Posterior vena cava (tissue), 2 donors: ENCODE results near the gene FOSL2. TPM values are rescaled to one million over a fixed set of nuclear protein-coding genes. Genes with fewer than 3 reads are reported as not detected.

ENCODE experiments used
- DNase-seq: peaks from one replicate; pipeline ENCODE4 v3.0.0-alpha.2; 2020; ENCODE audit warnings: low spot score
- intact Hi-C, 2 donors: fragments of 100-400 bp; cut with DNase I; formaldehyde crosslinking; loops; one replicate each; pipeline versions ENCODE4 v1.14.1 to v1.14.2; 2022 to 2023
- total RNA-seq, 2 donors: library from RNA; stranded (reverse); fragmentation: NEBNext Ultra II Directional; extraction: Animal tissue kit (Norgen Biotek cat#: 25700); gene quantifications; one replicate each; pipeline ENCODE4 v1.2.1, GENCODE V29; 2021
- donor health status: DM: yes; HTN: yes; CAD: no.
- donor health status: DM: yes; HTN: yes; CAD: no.

FOSL2 gene
- total RNA-seq, 2 donors from 2014 or later = 105 to 141 TPM

DNA sequence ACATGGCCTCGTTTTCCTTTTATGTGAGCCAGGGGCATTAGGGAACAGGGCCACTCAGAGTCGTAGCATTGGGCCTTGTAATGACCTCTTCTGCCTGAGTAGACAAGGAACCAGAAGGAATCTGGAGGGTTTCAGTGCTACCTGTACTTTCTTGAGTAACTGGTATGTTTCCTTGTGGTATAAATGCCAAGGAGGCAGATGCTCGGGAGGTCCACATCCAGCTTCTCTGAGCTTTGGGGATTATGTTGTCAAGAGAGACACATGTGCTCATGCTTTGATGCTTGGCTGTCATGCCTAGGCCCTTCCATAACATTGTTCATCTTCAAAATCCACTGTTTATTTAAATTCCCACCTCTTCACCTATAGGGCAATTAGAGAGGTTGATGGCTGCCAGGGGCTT lies 26.3 kb downstream of the FOSL2 start:
- no peak for DNase-seq
- intact Hi-C loops = no loop called here

DNA sequence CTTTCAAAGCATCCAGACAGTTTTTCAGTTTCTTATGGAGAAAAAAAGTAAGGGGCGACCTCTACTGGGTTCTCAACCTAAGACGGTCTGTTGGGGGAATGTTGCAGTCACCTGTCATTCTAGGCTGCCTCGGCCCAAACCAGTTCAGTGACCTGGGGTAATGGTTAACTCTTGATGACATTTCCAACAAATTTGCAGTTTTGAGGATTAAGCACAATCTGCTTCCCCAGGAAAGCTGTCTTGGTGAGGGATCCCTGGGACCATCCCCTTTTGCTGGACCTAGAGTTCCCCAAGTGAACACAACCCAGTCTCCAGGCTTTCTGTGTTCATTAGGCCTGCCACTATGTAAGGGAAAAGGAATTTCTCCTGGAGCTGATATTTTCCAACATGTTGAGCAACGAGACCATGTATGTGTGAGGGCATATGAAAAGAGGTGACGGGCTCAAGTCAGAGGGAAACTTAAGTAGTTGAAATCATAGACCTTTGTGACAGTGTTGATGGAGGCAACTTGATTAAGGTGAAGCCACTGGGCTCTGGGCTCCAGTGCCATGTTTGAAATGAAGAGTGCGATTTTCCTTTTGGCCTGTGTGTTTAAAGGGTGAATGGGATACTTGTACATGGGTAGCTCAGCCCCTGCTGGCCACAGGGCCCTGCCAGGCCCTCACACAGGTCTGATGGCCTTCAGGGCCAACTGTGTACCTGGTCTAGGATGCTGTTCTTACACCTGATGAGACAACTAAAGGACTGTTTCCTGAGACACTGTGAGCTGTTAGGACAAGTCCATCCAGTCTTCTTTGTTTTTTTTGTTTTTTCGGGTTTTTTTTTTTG lies 27.0 kb downstream of the FOSL2 start:
- peak; percentile 45 for DNase-seq
- intact Hi-C loops = no loop called here

DNA sequence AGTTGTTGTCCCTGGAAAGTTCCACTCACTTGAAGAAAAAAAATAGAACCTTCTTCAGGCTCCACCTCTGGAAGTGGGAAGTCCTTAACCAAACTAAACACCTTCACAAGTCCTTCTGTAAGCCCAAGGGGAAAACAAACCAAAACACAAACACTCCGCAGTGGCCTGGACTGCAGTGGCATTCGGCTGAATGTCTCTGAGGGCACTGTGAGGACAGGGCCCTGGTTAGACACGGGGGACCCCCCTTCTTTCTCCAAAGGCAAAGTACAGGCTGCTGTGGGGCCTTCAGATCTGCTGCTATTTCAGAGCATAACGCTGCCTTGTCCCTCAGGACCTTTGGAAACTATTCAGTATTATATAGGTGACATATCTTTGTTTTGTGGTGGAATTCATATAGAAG lies 28.1 kb downstream of the FOSL2 start:
- intact Hi-C loops = no loop called here
- DNase-seq = peak; percentile 23

DNA sequence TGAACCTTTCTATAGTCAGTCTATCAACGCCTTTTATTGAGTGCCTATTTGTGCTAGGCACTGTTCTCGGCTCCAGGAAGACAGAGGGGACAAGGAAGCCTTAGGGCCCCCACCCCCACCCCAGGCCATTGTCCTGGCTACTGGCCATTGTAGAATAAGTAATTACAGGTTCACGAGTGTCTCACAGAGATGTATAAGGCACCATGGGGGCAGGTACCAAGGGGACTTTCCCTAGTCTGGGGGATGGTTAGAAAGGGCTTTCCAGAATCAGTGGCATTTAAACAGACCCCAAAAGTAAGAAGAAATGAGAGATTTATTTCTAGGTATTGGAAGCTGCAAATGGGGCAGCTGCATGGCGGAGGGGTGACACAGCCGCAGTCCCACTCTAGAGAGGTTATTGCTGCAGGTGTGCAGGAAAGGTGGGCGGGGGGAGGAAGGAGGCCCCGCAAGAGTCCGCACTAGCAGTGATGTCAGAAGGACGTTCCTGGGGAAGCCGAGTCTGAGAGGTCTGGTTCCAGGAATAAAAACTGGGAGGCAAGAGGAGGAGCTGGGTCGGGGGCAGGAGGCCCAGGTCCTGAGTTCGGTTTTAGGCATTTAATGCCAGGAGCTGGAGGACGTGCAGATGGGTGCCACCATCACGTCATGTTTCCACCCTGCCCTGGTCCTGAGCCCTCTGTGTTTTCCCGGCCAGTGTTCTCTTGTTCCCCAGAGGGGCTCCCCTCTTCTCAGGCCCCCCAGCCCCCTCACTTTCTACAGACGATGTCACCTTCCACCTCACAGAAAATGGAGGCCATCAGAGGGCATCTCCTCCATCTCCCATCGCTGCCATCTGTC lies 30.5 kb downstream of the FOSL2 start:
- peak; percentile 64 for DNase-seq

GRCh38 chr2:28423856-28424605 lies 31.4 kb downstream of the FOSL2 start:
- intact Hi-C loops = no loop called here
- peak; percentile 76 for DNase-seq

More for the DNA sequence above, 30.5 kb downstream of the FOSL2 start:
- intact Hi-C loops = no loop called here

DNA sequence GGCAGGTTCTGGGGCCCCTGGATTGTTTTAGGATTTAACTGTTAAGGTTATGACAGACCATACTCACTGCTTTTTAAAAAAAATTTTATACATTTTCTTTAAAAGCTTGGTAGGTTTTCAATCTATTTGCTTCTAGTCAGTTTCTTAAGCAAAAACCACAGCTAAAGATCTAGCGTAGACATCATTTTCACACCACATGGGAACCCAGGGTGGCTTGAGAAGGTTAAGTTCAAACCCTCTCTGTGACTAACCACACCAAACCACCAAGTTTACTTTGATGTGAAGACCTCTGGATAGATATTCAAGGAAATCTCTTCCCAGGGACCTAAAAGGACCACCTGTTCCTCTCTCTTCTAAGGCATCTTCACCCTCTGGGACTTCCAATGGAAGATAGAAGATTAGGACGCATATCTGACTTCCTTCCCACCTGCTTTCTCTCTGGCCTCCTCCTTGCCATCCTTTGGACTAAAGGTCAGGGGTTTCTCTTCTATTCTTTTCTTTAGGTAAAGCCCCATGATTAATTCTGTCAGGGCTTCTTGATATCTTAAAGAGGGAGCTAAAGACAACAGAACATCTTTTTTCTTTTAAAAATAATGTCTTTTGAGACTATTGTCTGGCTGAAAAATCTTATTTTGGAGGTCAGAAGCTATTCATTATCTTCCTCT lies 32.3 kb downstream of the FOSL2 start:
- intact Hi-C loops = no loop called here
- DNase-seq = no peak

DNA sequence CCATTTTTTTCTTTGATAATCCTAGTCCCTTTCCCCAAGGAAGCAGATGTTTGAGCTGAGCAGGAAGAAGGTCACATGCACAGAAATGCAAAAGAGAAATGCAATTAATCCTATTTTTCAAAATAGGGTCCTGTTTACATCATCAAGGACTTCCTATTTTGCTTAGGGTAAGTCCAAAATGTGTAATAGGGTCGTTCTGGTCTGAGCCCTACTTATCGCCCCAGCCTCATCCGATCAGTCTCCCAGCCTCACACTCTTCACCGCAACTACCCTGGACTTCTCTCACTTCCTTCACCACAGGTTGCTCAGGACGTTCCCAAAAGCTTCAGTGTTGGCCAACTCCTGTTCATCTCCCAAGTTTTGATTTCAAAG lies 32.8 kb downstream of the FOSL2 start:
- DNase-seq = peak; percentile 12
- intact Hi-C loops = no loop called here

GRCh38 chr2:28427741-28428415 lies 35.2 kb downstream of the FOSL2 start:
- intact Hi-C loops = no loop called here
- DNase-seq = peak; percentile 52

GRCh38 chr2:28428486-28428885 lies 35.8 kb downstream of the FOSL2 start:
- no peak for DNase-seq

DNA sequence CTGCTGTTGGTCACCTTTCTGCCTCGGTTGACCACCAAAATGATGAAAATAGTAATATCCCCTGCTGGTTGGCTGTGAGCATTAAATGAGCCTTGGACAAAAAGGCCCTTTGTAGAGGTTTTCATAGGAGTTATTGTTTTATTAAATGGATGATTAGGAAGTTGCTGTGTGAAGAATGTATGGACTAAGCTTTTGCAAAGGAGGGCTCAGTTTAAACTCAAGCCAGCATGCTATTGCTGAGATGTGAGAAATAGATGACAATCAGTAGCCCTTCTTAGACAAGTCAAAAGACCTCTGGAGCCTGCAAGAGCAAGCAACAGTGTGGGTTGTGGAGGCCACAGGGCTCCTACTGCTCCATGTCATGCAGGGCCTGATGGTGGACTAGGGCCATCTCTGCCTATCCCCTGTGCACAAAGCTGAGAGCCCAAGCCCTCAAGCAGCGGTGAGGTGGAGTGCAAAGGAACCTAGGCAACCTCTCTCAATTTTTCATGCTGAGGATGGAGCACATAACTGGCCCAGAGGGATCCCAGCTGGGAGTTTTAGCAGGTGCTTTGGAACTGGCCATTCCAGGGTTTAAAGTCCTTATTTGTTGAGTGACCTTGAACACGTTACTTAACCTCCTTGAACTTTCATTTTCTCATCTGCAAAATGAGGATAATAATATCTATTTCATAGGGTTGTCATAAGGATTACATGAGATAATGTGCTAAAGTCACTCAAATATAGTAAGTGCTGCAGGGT lies 37.1 kb downstream of the FOSL2 start:
- DNase-seq = peak; percentile 44
- intact Hi-C loops = no loop called here

More at GRCh38 chr2:28428486-28428885, 35.8 kb downstream of the FOSL2 start:
- intact Hi-C loops = no loop called here

DNA sequence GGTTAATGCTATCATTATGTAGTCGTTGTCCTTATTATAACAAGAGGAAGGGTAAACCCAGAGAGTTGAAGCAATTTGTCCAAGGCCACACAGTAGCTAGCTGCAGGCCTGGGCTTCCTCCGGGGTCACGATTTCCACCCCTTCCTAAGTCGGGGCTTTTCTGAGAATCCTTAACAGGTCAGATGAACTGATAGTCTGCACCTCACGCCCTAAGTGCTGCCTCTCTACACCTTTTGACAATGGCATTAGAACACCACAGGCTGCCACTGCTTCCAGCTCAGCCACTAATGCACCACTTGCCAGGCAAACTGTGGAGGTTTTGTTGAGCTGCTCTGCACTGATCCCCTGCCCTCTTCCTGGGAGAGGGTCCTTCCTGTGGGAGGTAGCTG lies 37.7 kb downstream of the FOSL2 start:
- intact Hi-C loops = no loop called here
- peak; percentile 47 for DNase-seq

DNA sequence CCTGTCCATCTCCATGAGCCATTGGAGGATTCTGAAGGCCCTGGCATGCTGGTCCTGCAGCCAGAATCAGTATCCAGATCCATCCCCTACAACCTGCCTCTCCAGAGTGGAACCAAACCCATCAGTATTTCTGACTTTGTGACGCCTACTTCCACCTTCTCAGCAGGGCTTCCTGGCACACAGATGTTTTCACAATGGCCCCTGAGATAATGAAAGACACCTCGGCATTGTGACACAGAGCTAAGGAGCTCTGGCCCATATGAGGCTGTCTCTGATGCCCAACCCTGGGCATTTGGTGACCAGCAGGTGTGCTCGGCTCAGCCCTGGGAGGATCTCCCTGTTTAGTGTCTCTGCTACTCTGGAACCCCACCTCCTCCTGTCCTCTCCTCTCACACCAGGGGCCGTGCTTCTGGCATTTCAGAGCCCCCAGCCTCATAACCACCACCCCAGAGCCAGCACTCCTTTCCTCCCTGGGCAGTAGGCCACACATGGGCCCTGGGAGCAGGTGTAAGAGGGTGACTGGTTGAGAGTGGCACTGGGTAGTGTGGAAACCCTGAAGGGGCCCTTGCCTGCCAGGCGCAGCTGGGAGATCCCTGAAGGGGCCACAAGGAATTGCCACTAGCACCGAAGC lies 38.2 kb downstream of the FOSL2 start:
- intact Hi-C loops = no loop called here
- peak; percentile 44 for DNase-seq

DNA sequence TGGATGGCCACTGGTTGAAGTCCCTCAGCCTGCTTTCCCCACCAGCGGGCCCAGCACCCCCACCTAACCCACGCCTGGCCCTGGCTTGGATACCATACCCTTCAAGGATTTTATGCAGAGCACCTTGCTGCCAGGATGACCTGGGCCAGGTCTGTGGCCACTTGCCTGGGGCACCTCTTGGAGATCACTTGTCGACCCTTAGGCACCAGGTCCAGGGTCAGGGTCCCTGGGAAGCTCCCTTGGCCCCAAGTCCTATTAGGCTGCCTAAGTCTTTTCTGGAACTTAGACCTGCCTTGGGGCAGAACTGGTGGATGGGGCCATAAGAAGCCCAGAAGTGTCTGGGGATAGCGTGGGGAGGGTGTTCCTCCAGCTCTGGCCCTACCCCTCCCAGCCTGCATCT lies 39.1 kb downstream of the FOSL2 start:
- intact Hi-C loops = no loop called here
- peak; percentile 31 for DNase-seq

- intact Hi-C loops = no loop called here
- DNase-seq = peak; percentile 69
Measured at GRCh38 chr2:28432362-28432761, 39.7 kb downstream of the FOSL2 start.

GRCh38 chr2:28433215-28433614 lies 40.6 kb downstream of the FOSL2 start:
- DNase-seq = no peak
- intact Hi-C loops = no loop called here

GRCh38 chr2:28433935-28434599 lies 41.4 kb downstream of the FOSL2 start:
- intact Hi-C loops = no loop called here
- peak; percentile 74 for DNase-seq

- DNase-seq = peak; percentile 49
- intact Hi-C loops = no loop called here
Measured at GRCh38 chr2:28434600-28434989, 41.9 kb downstream of the FOSL2 start.
